A673 (cell line): ENCODE data around the gene HOMER1. TPM values are rescaled to one million over a fixed set of nuclear protein-coding genes. Genes with fewer than 3 reads are reported as not detected.

ENCODE experiments used
- BruUV-seq: library from RNA; stranded (reverse); fragments of 400-500 nt; replicated peaks from 2 replicates; lab custom pipeline; 2021; lab: Mats Ljungman, UMichigan
- CTCF ChIA-PET: fragments of 300-600 bp; sonication (Branson Sonifier 250); formaldehyde crosslinking; loops from one replicate; lab custom pipeline; 2022; ENCODE audit warnings: antibody characterized with exemption; lab: Charles Lee
- POLR2A ChIA-PET: fragments of 300-600 bp; sonication (Branson Sonifier 250); formaldehyde crosslinking; loops from one replicate; lab custom pipeline; 2022; ENCODE audit warnings: antibody characterized with exemption; ENCODE audit not compliant: low non-redundant PET; lab: Charles Lee
- DNase-seq: peaks from one replicate; pipeline ENCODE4 v3.0.0-alpha.2; 2015; ENCODE audit warnings: low spot score
- H3K27ac ChIP-seq: fragments of 200-600 bp; sonication (generic); 2 replicates; pipeline ENCODE4 v1.5.1; 2016; ENCODE audit warnings: mixed run types, low read depth, mild to moderate bottlenecking, mixed read lengths, antibody characterized with exemption, low read length; ENCODE audit not compliant: poor library complexity, severe bottlenecking
- H3K27me3 ChIP-seq: fragments of 200-600 bp; sonication (generic); replicated peaks from 2 replicates; pipeline ENCODE4 v1.6.1; 2017; ENCODE audit warnings: mixed run types, low read depth, mild to moderate bottlenecking, mixed read lengths, antibody characterized with exemption, low read length; ENCODE audit not compliant: insufficient read depth, poor library complexity
- H3K36me3 ChIP-seq: fragments of 200-600 bp; sonication (generic); 2 replicates; pipeline ENCODE4 v1.6.1; 2016; ENCODE audit warnings: mixed run types, mild to moderate bottlenecking, mixed read lengths, antibody characterized with exemption, low read length; ENCODE audit not compliant: insufficient read depth, poor library complexity, severe bottlenecking
- H3K4me1 ChIP-seq: fragments of 200-600 bp; sonication (generic); 2 replicates; pipeline ENCODE4 v1.6.1; 2017; ENCODE audit warnings: mixed run types, mild to moderate bottlenecking, mixed read lengths, antibody characterized with exemption, low read length; ENCODE audit not compliant: insufficient read depth, poor library complexity, severe bottlenecking
- H3K4me3 ChIP-seq: fragments of 200-600 bp; sonication (generic); 2 replicates; pipeline ENCODE4 v1.5.1; 2016; ENCODE audit warnings: low read depth, mixed run types, mild to moderate bottlenecking, mixed read lengths, low read length; ENCODE audit not compliant: poor library complexity, severe bottlenecking
- H3K9me3 ChIP-seq: fragments of 200-600 bp; sonication (generic); 2 replicates; pipeline ENCODE4 v1.6.1; 2016; ENCODE audit warnings: mixed run types, low read depth, mild to moderate bottlenecking, mixed read lengths, antibody characterized with exemption, low read length; ENCODE audit not compliant: poor library complexity, severe bottlenecking
- CTCF ChIP-seq: fragments of 300-800, 200-600 bp; sonication (generic); conservative IDR thresholded peaks from 2 replicates; pipeline ENCODE4 v1.5.1; 2017; ENCODE audit warnings: low read depth, mild to moderate bottlenecking, antibody characterized with exemption, low read length, moderate library complexity, mixed read lengths
- EZH2 ChIP-seq: fragments of 200-600 bp; sonication (generic); IDR thresholded peaks from 2 replicates; pipeline ENCODE4 v1.6.1; 2017; ENCODE audit warnings: borderline replicate concordance, low read depth, mild to moderate bottlenecking, mixed read lengths, antibody characterized with exemption, low read length; ENCODE audit not compliant: poor library complexity, severe bottlenecking
- intact Hi-C: fragments of 100-400 bp; cut with micrococcal nuclease; formaldehyde crosslinking; loops from one replicate; pipeline ENCODE4 v1.10.0; 2022; ENCODE audit not compliant: unreplicated experiment
- total RNA-seq: library from RNA; stranded (reverse); gene quantifications from 2 replicates; pipeline ENCODE4 v1.2.3, GENCODE V29; 2021

The HOMER1 gene
- total RNA-seq, 1 experiment from 2014 or later = 34.0 TPM

GRCh38 chr5:79527431-79527830 lies 13.5 kb upstream of the HOMER1 start:
- ChIA-PET CTCF (no interaction called here), POLR2A (interaction anchor here (0.7 kb wide), 1 partner anchor 780 kb away, joined by 6 read pairs; no protein-coding TSS in a partner anchor)
- Histone ChIP-seq H3K36me3 (no peaks in the 10 kb centered on the region), H3K27ac (no peak overlapping the region), H3K4me1 (no peaks in the 10 kb centered on the region), H3K27me3 (no peaks in the 10 kb centered on the region), H3K4me3 (no peak overlapping the region), H3K9me3 (peaks cover 3% of the 10 kb centered on the region)
- BruUV-seq = no TSS peak
- no peak for TF ChIP-seq CTCF
- intact Hi-C loops = no loop called here
- DNase-seq = no peak

- BruUV-seq = no TSS peak
- POLR2A ChIA-PET = no interaction called here
Measured at GRCh38 chr5:79526928-79527327, 13.0 kb upstream of the HOMER1 start.

GRCh38 chr5:79526493-79526892 lies 12.6 kb upstream of the HOMER1 start:
- CTCF ChIA-PET = no interaction called here
- Histone ChIP-seq H3K27ac (no peak overlapping the region), H3K4me3 (no peak overlapping the region), H3K27me3 (no peaks in the 10 kb centered on the region), H3K4me1 (no peaks in the 10 kb centered on the region), H3K9me3 (peaks cover 3% of the 10 kb centered on the region), H3K36me3 (no peaks in the 10 kb centered on the region)
- no peak for DNase-seq
- intact Hi-C loops = no loop called here
- BruUV-seq = no TSS peak
- TF ChIP-seq EZH2 = no peak
- no peak for TF ChIP-seq CTCF
- POLR2A ChIA-PET = no interaction called here

More at GRCh38 chr5:79526928-79527327, 13.0 kb upstream of the HOMER1 start:
- no peaks in the 10 kb centered on the region for H3K4me1 ChIP-seq
- H3K36me3 ChIP-seq = no peaks in the 10 kb centered on the region
- no peaks in the 10 kb centered on the region for H3K27me3 ChIP-seq
- intact Hi-C loops = no loop called here
- no peak for DNase-seq
- H3K9me3 ChIP-seq = peaks cover 3% of the 10 kb centered on the region
- no peak overlapping the region for H3K4me3 ChIP-seq
- no peak for TF ChIP-seq EZH2
- no peak for TF ChIP-seq CTCF
- H3K27ac ChIP-seq = no peak overlapping the region
- CTCF ChIA-PET = no interaction called here
